ENCODE data around the gene TUBB4A.
"Not testable (repeated sequence)": the region's sequence is repeated elsewhere in the genome, so short reads cannot be mapped to it uniquely, and the experiment has no call there.

The TUBB4A gene

DNA sequence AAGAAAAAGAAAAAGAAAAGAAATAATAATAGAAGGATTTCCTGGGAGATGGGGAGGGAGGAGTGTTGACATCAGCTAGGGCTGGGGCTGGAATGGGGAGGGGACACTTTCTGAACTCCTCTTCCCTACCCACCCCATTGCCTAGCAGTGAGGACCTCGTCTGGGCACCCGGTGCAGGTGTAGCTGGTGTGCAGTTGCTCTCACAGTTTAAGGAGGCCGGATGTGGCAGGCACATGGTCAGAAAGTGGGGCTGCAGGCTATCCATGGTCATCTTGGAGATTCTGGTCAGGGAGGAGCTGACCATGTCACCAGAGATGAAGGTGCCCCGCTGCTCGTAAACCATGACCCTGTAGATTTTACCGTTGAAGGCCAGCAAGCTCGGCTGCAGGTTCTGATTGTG lies 8.5 kb upstream of the TUBB4A start:
- Histone ChIP-seq H3K4ac (ENCODE audit: low read length) (no peak overlapping the region), H2BK12ac (ENCODE audit: low read length) (no peak overlapping the region), H3K18ac (ENCODE audit: low read length) (no peak overlapping the region), H3K23ac (ENCODE audit: low read depth, low read length, poor library complexity) (no peak overlapping the region), H3K27me3 (ENCODE audit: control insufficient read depth in 3 of 3, insufficient read depth in 3 of 3, low read depth in 1 of 3, low read length in 3 of 3) (no peaks in the 10 kb centered on the region), H3K4me2 (ENCODE audit: insufficient read depth, low read length, poor library complexity, severe bottlenecking) (no peak overlapping the region), H3K4me3 (ENCODE audit: low read length in 2 of 2) (no peak overlapping the region), H2AK5ac (ENCODE audit: low read depth, low read length) (no peak overlapping the region), H4K91ac (ENCODE audit: low read depth, low read length, poor library complexity) (no peak overlapping the region), H2BK120ac (ENCODE audit: low read depth, low read length) (no peak overlapping the region), H4K8ac (ENCODE audit: low read depth, low read length) (no peak overlapping the region), H3K4me1 (ENCODE audit: control insufficient read depth in 2 of 2, insufficient read depth in 1 of 2, low read depth in 1 of 2, low read length in 2 of 2) (peaks cover 0 to 3% of the 10 kb centered on the region in 2 donors), H3K9ac (ENCODE audit: low read depth, low read length, poor library complexity) (no peak overlapping the region), H3K14ac (ENCODE audit: low read length) (no peak overlapping the region), H2AFZ (ENCODE audit: low read length) (no peak overlapping the region), H3K27ac (replicated peaks; ENCODE audit: low read length) (no peak overlapping the region), H3K79me1 (ENCODE audit: low read depth, low read length) (no peaks in the 10 kb centered on the region), H3K9me3 (replicated peaks in 1 of 2; ENCODE audit: control insufficient read depth in 2 of 2, insufficient read depth in 1 of 2, low read depth in 1 of 2, low read length in 2 of 2) (no peaks in the 10 kb centered on the region), H2BK5ac (ENCODE audit: low read length) (no peak overlapping the region), H2BK15ac (ENCODE audit: low read length) (no peak overlapping the region), H3K36me3 (replicated peaks in 1 of 2; ENCODE audit: control insufficient read depth in 2 of 2, insufficient read depth in 2 of 2, low read length in 2 of 2) (no peaks in the 10 kb centered on the region)
- no CpG with 5 or more reads among the region's 7 CpGs for WGBS, 2 donors (ENCODE audit: extremely low coverage in 2 of 2, insufficient read length in 2 of 2, insufficient replicate concordance in 1 of 2)
- no peak for DNase-seq (ENCODE audit: low spot score)

DNA sequence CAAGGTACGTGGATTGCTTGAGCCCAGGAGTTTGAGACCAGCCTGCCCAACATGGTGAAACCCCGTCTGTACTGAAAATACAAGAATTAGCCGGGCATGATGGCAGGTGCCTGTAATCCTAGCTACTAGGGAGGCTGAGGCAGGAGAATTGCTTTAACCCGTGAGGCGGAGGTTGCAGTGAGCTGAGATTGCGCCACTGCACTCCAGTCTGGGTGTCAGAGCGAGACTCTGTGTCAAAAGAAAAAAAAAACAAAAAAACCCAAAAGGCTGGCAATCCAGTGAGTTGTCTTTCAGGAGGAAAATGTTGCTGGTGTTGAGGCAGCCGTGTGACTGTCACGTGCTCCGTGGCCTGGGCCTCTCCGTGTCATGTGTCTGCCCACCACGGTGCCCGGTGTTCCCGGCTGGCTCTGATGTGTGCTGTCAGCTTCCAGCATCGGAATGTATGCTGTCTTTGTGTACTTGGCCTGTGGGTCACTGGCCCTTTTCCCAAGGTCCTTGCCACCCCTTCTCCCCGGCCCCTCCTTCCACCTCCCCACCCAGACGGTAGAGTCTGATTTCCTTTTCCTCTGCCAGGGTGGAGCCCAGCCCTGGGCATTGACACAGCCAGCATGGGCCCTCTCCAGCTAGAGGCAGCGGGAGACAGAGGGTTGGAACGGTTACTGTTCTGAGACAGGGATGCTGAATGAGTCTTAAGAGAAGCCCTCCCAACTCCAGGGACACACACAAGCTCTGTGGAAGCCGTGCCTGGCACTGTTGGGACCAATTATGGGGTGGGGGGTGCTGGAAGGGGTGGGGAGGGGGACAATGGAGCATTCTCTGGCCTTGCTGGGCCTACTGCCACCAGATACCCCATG lies 7.2 kb upstream of the TUBB4A start:
- no peak overlapping the region for H3K4me3 ChIP-seq (ENCODE audit: low read length in 2 of 2)
- H4K8ac ChIP-seq (ENCODE audit: low read depth, low read length) = no peak overlapping the region
- WGBS, 2 donors (ENCODE audit: extremely low coverage in 2 of 2, insufficient read length in 2 of 2, insufficient replicate concordance in 1 of 2) = no CpG with 5 or more reads among the region's 20 CpGs
- H3K23ac ChIP-seq (ENCODE audit: low read depth, low read length, poor library complexity) = no peak overlapping the region
- H3K36me3 ChIP-seq (replicated peaks in 1 of 2; ENCODE audit: control insufficient read depth in 2 of 2, insufficient read depth in 2 of 2, low read length in 2 of 2) = no peaks in the 10 kb centered on the region
- H3K14ac ChIP-seq (ENCODE audit: low read length) = peak overlapping the region; percentile 31
- H3K9me3 ChIP-seq (replicated peaks in 1 of 2; ENCODE audit: control insufficient read depth in 2 of 2, insufficient read depth in 1 of 2, low read depth in 1 of 2, low read length in 2 of 2) = no peaks in the 10 kb centered on the region
- no peak overlapping the region for H3K27ac ChIP-seq (replicated peaks; ENCODE audit: low read length)
- peak overlapping the region; percentile 81 for H2AFZ ChIP-seq (ENCODE audit: low read length)
- no peak overlapping the region for H2BK120ac ChIP-seq (ENCODE audit: low read depth, low read length)
- H3K4me1 ChIP-seq (ENCODE audit: control insufficient read depth in 2 of 2, insufficient read depth in 1 of 2, low read depth in 1 of 2, low read length in 2 of 2) = peaks cover 0 to 3% of the 10 kb centered on the region in 2 donors
- no peak for DNase-seq (ENCODE audit: low spot score)
- no peak overlapping the region for H2BK15ac ChIP-seq (ENCODE audit: low read length)
- no peak overlapping the region for H3K4me2 ChIP-seq (ENCODE audit: insufficient read depth, low read length, poor library complexity, severe bottlenecking)
- no peaks in the 10 kb centered on the region for H3K79me1 ChIP-seq (ENCODE audit: low read depth, low read length)
- H2AK5ac ChIP-seq (ENCODE audit: low read depth, low read length) = no peak overlapping the region
- H4K91ac ChIP-seq (ENCODE audit: low read depth, low read length, poor library complexity) = no peak overlapping the region
- H2BK5ac ChIP-seq (ENCODE audit: low read length) = no peak overlapping the region
- no peak overlapping the region for H3K18ac ChIP-seq (ENCODE audit: low read length)
- no peak overlapping the region for H3K4ac ChIP-seq (ENCODE audit: low read length)
- H3K9ac ChIP-seq (ENCODE audit: low read depth, low read length, poor library complexity) = peak overlapping the region; percentile 55
- no peaks in the 10 kb centered on the region for H3K27me3 ChIP-seq (ENCODE audit: control insufficient read depth in 3 of 3, insufficient read depth in 3 of 3, low read depth in 1 of 3, low read length in 3 of 3)
- no peak overlapping the region for H2BK12ac ChIP-seq (ENCODE audit: low read length)

DNA sequence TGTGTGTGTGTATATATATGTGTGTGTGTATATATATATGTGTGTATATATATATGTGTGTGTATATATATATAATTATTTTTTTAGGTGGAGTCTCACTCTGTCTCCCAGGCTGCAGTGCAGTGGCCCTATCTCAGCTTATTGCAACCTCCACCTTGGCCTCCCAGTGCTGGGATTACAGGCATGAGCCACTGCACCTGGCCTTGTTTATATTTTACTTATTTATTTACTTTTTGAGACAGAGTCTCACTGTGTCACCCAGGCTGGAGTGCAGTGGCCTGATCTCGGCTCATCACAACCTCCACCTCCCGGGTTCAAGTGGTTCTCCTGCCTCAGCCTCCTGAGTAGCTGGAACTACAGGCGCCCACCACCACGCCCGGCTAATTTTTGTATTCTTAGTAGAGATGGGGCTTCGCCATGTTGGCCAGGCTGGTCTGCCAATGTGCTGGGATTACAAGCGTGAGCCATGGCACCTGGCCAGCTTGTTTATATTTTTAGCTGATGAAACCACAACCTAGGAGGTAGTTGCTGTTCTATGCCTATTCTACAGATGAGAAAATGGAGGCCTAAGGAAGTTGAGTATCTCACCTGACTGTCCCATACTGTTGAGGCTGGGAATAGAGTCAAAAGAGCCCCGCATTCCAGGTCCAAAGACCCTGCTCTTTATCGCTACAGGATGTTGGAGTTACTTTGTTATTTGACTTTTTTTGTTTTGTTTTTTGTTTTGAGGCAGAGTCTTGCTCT lies 6.1 kb upstream of the TUBB4A start:
- H2BK12ac ChIP-seq (ENCODE audit: low read length); H3K4me3 ChIP-seq (ENCODE audit: low read length in 2 of 2); H3K4ac ChIP-seq (ENCODE audit: low read length); H3K27ac ChIP-seq (replicated peaks; ENCODE audit: low read length); H4K8ac ChIP-seq (ENCODE audit: low read depth, low read length); H3K79me1 ChIP-seq (ENCODE audit: low read depth, low read length); H3K4me2 ChIP-seq (ENCODE audit: insufficient read depth, low read length, poor library complexity, severe bottlenecking); H2AK5ac ChIP-seq (ENCODE audit: low read depth, low read length); H3K36me3 ChIP-seq (replicated peaks in 1 of 2; ENCODE audit: control insufficient read depth in 2 of 2, insufficient read depth in 2 of 2, low read length in 2 of 2); H2BK15ac ChIP-seq (ENCODE audit: low read length); H3K14ac ChIP-seq (ENCODE audit: low read length); H2BK5ac ChIP-seq (ENCODE audit: low read length); H3K4me1 ChIP-seq (ENCODE audit: control insufficient read depth in 2 of 2, insufficient read depth in 1 of 2, low read depth in 1 of 2, low read length in 2 of 2); H3K27me3 ChIP-seq (ENCODE audit: control insufficient read depth in 3 of 3, insufficient read depth in 3 of 3, low read depth in 1 of 3, low read length in 3 of 3); DNase-seq (ENCODE audit: low spot score); H3K23ac ChIP-seq (ENCODE audit: low read depth, low read length, poor library complexity); H4K91ac ChIP-seq (ENCODE audit: low read depth, low read length, poor library complexity); H3K18ac ChIP-seq (ENCODE audit: low read length); H3K9me3 ChIP-seq (replicated peaks in 1 of 2; ENCODE audit: control insufficient read depth in 2 of 2, insufficient read depth in 1 of 2, low read depth in 1 of 2, low read length in 2 of 2); H3K9ac ChIP-seq (ENCODE audit: low read depth, low read length, poor library complexity); H2AFZ ChIP-seq (ENCODE audit: low read length); H2BK120ac ChIP-seq (ENCODE audit: low read depth, low read length): not testable (repeated sequence)
- WGBS, 2 donors (ENCODE audit: extremely low coverage in 2 of 2, insufficient read length in 2 of 2, insufficient replicate concordance in 1 of 2) = no CpG with 5 or more reads among the region's 9 CpGs
